ENCODE measurements around the gene IPO11.

The IPO11 gene

DNA sequence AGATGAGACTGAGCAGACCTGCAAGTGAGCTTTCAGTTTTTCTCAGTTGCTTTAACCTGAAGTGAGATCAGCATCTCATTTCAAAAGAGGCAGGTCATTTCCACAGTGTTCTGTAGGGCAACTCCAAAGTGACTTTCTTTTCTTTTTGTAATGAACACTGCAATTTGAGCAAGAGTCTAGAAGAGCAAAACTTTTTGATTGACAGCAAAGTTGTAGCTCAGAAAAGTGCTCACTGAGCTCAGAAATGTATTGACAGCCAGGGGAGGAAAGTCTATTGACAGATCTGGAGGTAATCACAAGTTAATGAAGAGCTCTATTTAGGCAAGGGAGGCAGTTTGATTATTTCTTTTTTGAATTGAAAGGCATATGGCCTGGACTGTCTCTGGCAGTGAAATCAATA is 220.7 kb downstream of the IPO11 start:
- H3K27me3 ChIP-seq (ENCODE audit: insufficient read depth, low read length): no peaks in the 10 kb centered on the region

GRCh38 chr5:62640446-62640845 is 227.9 kb downstream of the IPO11 start:
- Histone ChIP-seq H3K4me1 (ENCODE audit: insufficient read depth, low read length) (peaks cover 7% of the 10 kb centered on the region; the same call in 1 of the 2 replicates), H3K4me3 (ENCODE audit: low read length) (no peak overlapping the region), H3K9me3 (ENCODE audit: insufficient read depth, low read depth, low read length) (no peaks in the 10 kb centered on the region), H3K27me3 (ENCODE audit: insufficient read depth, low read length) (no peaks in the 10 kb centered on the region), H3K9ac (ENCODE audit: low read depth, low read length) (no peak overlapping the region), H3K27ac (ENCODE audit: low read length) (no peak overlapping the region), H3K36me3 (ENCODE audit: insufficient read depth, low read depth, low read length) (no peaks in the 10 kb centered on the region)

More for the DNA sequence above, 220.7 kb downstream of the IPO11 start:
- Histone ChIP-seq H3K9me3 (ENCODE audit: insufficient read depth, low read depth, low read length) (no peaks in the 10 kb centered on the region; the same call in 1 of the 2 replicates), H3K4me3 (ENCODE audit: low read length) (no peak overlapping the region), H3K4me1 (ENCODE audit: insufficient read depth, low read length) (0 out of 2 replicates have a peak, but pooled peaks cover 2% of the 10 kb centered on the region), H3K27ac (ENCODE audit: low read length) (no peak overlapping the region), H3K36me3 (ENCODE audit: insufficient read depth, low read depth, low read length) (peaks cover 12% of the 10 kb centered on the region; the same call in 1 of the 2 replicates), H3K9ac (ENCODE audit: low read depth, low read length) (no peak overlapping the region)

- H3K27me3 ChIP-seq (ENCODE audit: insufficient read depth, low read length): no peaks in the 10 kb centered on the region
- no peaks in the 10 kb centered on the region for H3K36me3 ChIP-seq (ENCODE audit: insufficient read depth, low read depth, low read length)
- H3K4me3 ChIP-seq (ENCODE audit: low read length): no peak overlapping the region
- peaks cover 7% of the 10 kb centered on the region; the same call in 1 of the 2 replicates for H3K4me1 ChIP-seq (ENCODE audit: insufficient read depth, low read length)
- H3K9ac ChIP-seq (ENCODE audit: low read depth, low read length): no peak overlapping the region
- no peaks in the 10 kb centered on the region for H3K9me3 ChIP-seq (ENCODE audit: insufficient read depth, low read depth, low read length)
- no peak overlapping the region for H3K27ac ChIP-seq (ENCODE audit: low read length)
Observed at GRCh38 chr5:62642468-62642867, 229.9 kb downstream of the IPO11 start.

- Histone ChIP-seq H3K4me1 (ENCODE audit: insufficient read depth, low read length) (peaks cover 7% of the 10 kb centered on the region; the same call in 1 of the 2 replicates), H3K27me3 (ENCODE audit: insufficient read depth, low read length) (no peaks in the 10 kb centered on the region), H3K36me3 (ENCODE audit: insufficient read depth, low read depth, low read length) (no peaks in the 10 kb centered on the region), H3K9me3 (ENCODE audit: insufficient read depth, low read depth, low read length) (no peaks in the 10 kb centered on the region), H3K9ac (ENCODE audit: low read depth, low read length) (no peak overlapping the region), H3K27ac (ENCODE audit: low read length) (no peak overlapping the region), H3K4me3 (ENCODE audit: low read length) (no peak overlapping the region)
Observed at GRCh38 chr5:62643556-62644451, 231.2 kb downstream of the IPO11 start.

- Histone ChIP-seq H3K27ac (ENCODE audit: low read length) (no peak overlapping the region), H3K9ac (ENCODE audit: low read depth, low read length) (no peak overlapping the region), H3K4me1 (ENCODE audit: insufficient read depth, low read length) (peaks cover 10% of the 10 kb centered on the region)
Observed at GRCh38 chr5:62645223-62645622, 232.7 kb downstream of the IPO11 start.

GRCh38 chr5:62647241-62647640 is 234.7 kb downstream of the IPO11 start:
- H3K27me3 ChIP-seq (ENCODE audit: insufficient read depth, low read length): no peaks in the 10 kb centered on the region
- no peak overlapping the region for H3K27ac ChIP-seq (ENCODE audit: low read length)
- H3K4me1 ChIP-seq (ENCODE audit: insufficient read depth, low read length): peaks cover 5% of the 10 kb centered on the region
- no peak overlapping the region for H3K9ac ChIP-seq (ENCODE audit: low read depth, low read length)
- H3K36me3 ChIP-seq (ENCODE audit: insufficient read depth, low read depth, low read length): no peaks in the 10 kb centered on the region
- no peak overlapping the region for H3K4me3 ChIP-seq (ENCODE audit: low read length)
- no peaks in the 10 kb centered on the region for H3K9me3 ChIP-seq (ENCODE audit: insufficient read depth, low read depth, low read length)

More at GRCh38 chr5:62645223-62645622, 232.7 kb downstream of the IPO11 start:
- H3K36me3 ChIP-seq (ENCODE audit: insufficient read depth, low read depth, low read length): no peaks in the 10 kb centered on the region
- no peaks in the 10 kb centered on the region for H3K9me3 ChIP-seq (ENCODE audit: insufficient read depth, low read depth, low read length)
- no peaks in the 10 kb centered on the region for H3K27me3 ChIP-seq (ENCODE audit: insufficient read depth, low read length)
- no peak overlapping the region for H3K4me3 ChIP-seq (ENCODE audit: low read length)

DNA sequence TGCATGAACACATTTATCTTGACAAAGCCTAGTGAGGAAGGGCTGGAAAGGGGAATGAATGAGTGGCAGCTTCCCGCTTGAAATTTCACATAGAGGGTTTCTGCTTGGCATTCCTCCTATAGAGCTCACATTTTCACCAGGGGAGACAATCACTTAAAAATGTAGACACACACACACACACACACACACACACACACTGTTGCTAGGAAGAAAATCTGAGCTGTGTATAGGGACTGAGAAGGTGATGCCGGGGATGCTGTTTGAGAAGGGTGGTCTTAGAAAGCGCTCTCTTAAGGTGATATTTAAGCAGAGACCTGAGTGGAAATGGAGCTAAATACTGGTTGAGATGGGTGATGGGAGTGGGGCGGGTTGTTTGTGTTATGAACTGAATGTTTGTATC is 236.5 kb downstream of the IPO11 start:
- H3K27me3 ChIP-seq (ENCODE audit: insufficient read depth, low read length): no peaks in the 10 kb centered on the region
- no peaks in the 10 kb centered on the region for H3K9me3 ChIP-seq (ENCODE audit: insufficient read depth, low read depth, low read length)
- H3K4me3 ChIP-seq (ENCODE audit: low read length): no peak overlapping the region
- H3K9ac ChIP-seq (ENCODE audit: low read depth, low read length): no peak overlapping the region
- H3K27ac ChIP-seq (ENCODE audit: low read length): no peak overlapping the region
- H3K4me1 ChIP-seq (ENCODE audit: insufficient read depth, low read length): peaks cover 5% of the 10 kb centered on the region
- no peaks in the 10 kb centered on the region for H3K36me3 ChIP-seq (ENCODE audit: insufficient read depth, low read depth, low read length)

- H3K4me3 ChIP-seq (ENCODE audit: low read length): no peak overlapping the region
- no peaks in the 10 kb centered on the region for H3K36me3 ChIP-seq (ENCODE audit: insufficient read depth, low read depth, low read length)
- H3K4me1 ChIP-seq (ENCODE audit: insufficient read depth, low read length): peaks cover 5% of the 10 kb centered on the region
- H3K27ac ChIP-seq (ENCODE audit: low read length): no peak overlapping the region
- H3K27me3 ChIP-seq (ENCODE audit: insufficient read depth, low read length): no peaks in the 10 kb centered on the region
- H3K9ac ChIP-seq (ENCODE audit: low read depth, low read length): no peak overlapping the region
- H3K9me3 ChIP-seq (ENCODE audit: insufficient read depth, low read depth, low read length): peaks cover 4% of the 10 kb centered on the region; the same call in 1 of the 2 replicates
Observed at GRCh38 chr5:62649476-62650113, 237.0 kb downstream of the IPO11 start.

GRCh38 chr5:62650197-62650596 is 237.6 kb downstream of the IPO11 start:
- Histone ChIP-seq H3K27ac (ENCODE audit: low read length) (no peak overlapping the region), H3K4me1 (ENCODE audit: insufficient read depth, low read length) (peaks cover 5% of the 10 kb centered on the region), H3K9ac (ENCODE audit: low read depth, low read length) (no peak overlapping the region), H3K36me3 (ENCODE audit: insufficient read depth, low read depth, low read length) (no peaks in the 10 kb centered on the region), H3K9me3 (ENCODE audit: insufficient read depth, low read depth, low read length) (peaks cover 10% of the 10 kb centered on the region), H3K27me3 (ENCODE audit: insufficient read depth, low read length) (no peaks in the 10 kb centered on the region), H3K4me3 (ENCODE audit: low read length) (no peak overlapping the region)

GRCh38 chr5:62652225-62652624 is 239.7 kb downstream of the IPO11 start:
- H3K27ac ChIP-seq (ENCODE audit: low read length): no peak overlapping the region
- H3K36me3 ChIP-seq (ENCODE audit: insufficient read depth, low read depth, low read length): no peaks in the 10 kb centered on the region
- no peaks in the 10 kb centered on the region for H3K27me3 ChIP-seq (ENCODE audit: insufficient read depth, low read length)
- peaks cover 16% of the 10 kb centered on the region for H3K9me3 ChIP-seq (ENCODE audit: insufficient read depth, low read depth, low read length)
- H3K4me3 ChIP-seq (ENCODE audit: low read length): no peak overlapping the region
- H3K4me1 ChIP-seq (ENCODE audit: insufficient read depth, low read length): peaks cover 5% of the 10 kb centered on the region
- H3K9ac ChIP-seq (ENCODE audit: low read depth, low read length): no peak overlapping the region

DNA sequence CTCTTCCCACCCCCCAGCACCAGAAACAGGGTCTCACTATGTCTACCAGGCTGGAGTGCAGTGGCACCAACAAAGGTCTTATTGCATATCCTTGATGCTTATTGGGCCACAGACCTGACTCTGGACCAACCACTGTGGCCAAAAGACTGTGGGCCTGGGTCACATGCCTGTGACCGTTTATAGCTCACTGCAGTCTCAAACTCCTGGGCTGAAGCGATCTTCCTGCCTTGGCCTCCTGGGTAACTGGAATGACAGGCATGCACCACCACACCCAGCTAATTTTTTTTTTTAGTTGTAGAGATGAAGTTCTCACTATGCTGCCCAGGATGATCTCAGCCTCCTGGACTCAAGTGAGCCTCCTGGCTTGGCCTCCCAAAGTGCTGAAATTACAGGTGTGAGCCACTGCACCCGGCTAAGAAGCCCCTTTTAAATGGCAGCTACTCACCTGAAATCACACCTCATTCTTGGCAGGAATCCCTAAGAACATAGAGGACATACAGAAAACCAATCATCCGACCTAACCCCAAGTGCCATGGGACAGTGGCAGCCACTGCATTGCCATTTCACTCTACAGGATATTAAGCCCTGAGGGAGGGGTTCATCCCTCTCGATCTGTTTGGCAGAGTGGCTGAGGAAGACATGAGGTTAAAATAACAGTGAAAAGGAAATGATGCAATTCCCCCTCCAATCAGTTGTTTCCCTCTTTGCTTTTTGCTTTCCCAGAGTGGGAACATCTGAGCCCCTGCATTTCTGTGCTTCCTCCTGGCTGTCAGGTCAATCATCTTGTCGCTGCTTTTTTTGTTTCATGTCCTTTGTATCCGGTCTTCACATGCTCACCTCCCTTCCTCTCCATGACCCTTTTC is 240.7 kb downstream of the IPO11 start:
- Histone ChIP-seq H3K27ac (ENCODE audit: low read length) (no peak overlapping the region), H3K4me3 (ENCODE audit: low read length) (no peak overlapping the region), H3K9me3 (ENCODE audit: insufficient read depth, low read depth, low read length) (peaks cover 16% of the 10 kb centered on the region), H3K9ac (ENCODE audit: low read depth, low read length) (no peak overlapping the region), H3K27me3 (ENCODE audit: insufficient read depth, low read length) (no peaks in the 10 kb centered on the region), H3K36me3 (ENCODE audit: insufficient read depth, low read depth, low read length) (no peaks in the 10 kb centered on the region), H3K4me1 (ENCODE audit: insufficient read depth, low read length) (peaks cover 5% of the 10 kb centered on the region)
